ENCODE data around the gene FREM1. TPM values are rescaled to one million over a fixed set of nuclear protein-coding genes. Genes with fewer than 3 reads are reported as not detected.

Gene FREM1
- total and polyA plus RNA-seq, 2 of the 4 experiments (the other 2 are of a cell fraction), result under 0.01 TPM; not detected in 1

- no CpG with 5 or more reads among the region's 2 CpGs for WGBS, 2 experiments (ENCODE audit: extremely low coverage in 2 of 2, insufficient read length in 1 of 2)
- CTCF ChIA-PET, result no interaction called here
These were observed 179.7 kb downstream of the FREM1 start for GRCh38 chr9:14730461-14730898.

More at GRCh38 chr9:14730461-14730898, 179.7 kb downstream of the FREM1 start:
- H3K4me1 ChIP-seq (ENCODE audit: control insufficient read depth, insufficient read depth, low read length), result no peaks in the 10 kb centered on the region
- DNase-seq, result no peak
- no peak overlapping the region for H3K56ac ChIP-seq (ENCODE audit: extremely low read depth, insufficient read depth, low read length)
- H2AFZ ChIP-seq (replicated peaks; ENCODE audit: low read length, poor library complexity), result no peak overlapping the region
- in situ Hi-C loops (cut with MboI; ENCODE audit: low sequenced_read_pairs), result no loop called here
- no peak overlapping the region for H4K8ac ChIP-seq (ENCODE audit: low read depth in 2 of 2, low read length in 2 of 2)
- no peaks in the 10 kb centered on the region for H4K20me1 ChIP-seq (ENCODE audit: insufficient read depth, low read length)
- no peak overlapping the region for H2BK15ac ChIP-seq (ENCODE audit: low read depth, low read length)
- no peaks in the 10 kb centered on the region for H3K79me1 ChIP-seq (ENCODE audit: low read depth in 1 of 2, low read length in 2 of 2)
- H3K4ac ChIP-seq (ENCODE audit: low read depth, low read length), result no peak overlapping the region
- no peak overlapping the region for H3K4me3 ChIP-seq (ENCODE audit: insufficient read depth, low read depth, low read length)
- H3K36me3 ChIP-seq (ENCODE audit: control insufficient read depth, insufficient read depth, low read length), result no peaks in the 10 kb centered on the region
- H2BK20ac ChIP-seq (ENCODE audit: low read depth, low read length), result no peak overlapping the region
- H4K91ac ChIP-seq (ENCODE audit: insufficient read depth, low read depth, low read length), result no peak overlapping the region
- H3K27ac ChIP-seq (ENCODE audit: insufficient read depth, low read length), result no peak overlapping the region
- H3K27me3 ChIP-seq (ENCODE audit: control insufficient read depth, insufficient read depth, low read length), result no peaks in the 10 kb centered on the region
- H3K18ac ChIP-seq (ENCODE audit: low read depth, low read length), result no peak overlapping the region
- no peak overlapping the region for H2AK9ac ChIP-seq (replicated peaks; ENCODE audit: low read depth, low read length, poor library complexity)
- BruUV-seq (replicated peaks), result no TSS peak
- POLR2A ChIA-PET (ENCODE audit: unreplicated experiment), result no interaction called here
- H4K5ac ChIP-seq (ENCODE audit: low read depth, low read length), result no peak overlapping the region
- no peak overlapping the region for H3K4me2 ChIP-seq (ENCODE audit: low read depth, low read length)
- H2BK5ac ChIP-seq (ENCODE audit: low read depth, low read length, poor library complexity, severe bottlenecking), result no peak overlapping the region
- dilution Hi-C loops (cut with HindIII; ENCODE audit: low sequenced_read_pairs, unreplicated experiment), result no loop called here
- H2AK5ac ChIP-seq (ENCODE audit: low read depth, low read length), result no peak overlapping the region
- no peak overlapping the region for H3K23ac ChIP-seq (ENCODE audit: low read depth, low read length)
- intact Hi-C loops (cut with micrococcal nuclease), result no loop called here
- no peak overlapping the region for H2BK120ac ChIP-seq (ENCODE audit: low read depth, low read length)
- TF ChIP-seq CHD1 (IDR thresholded peaks at IDR 0.05; ENCODE audit: low read depth, low read length), result no peak
- no peak for TF ChIP-seq BHLHE40 (IDR thresholded peaks at IDR 0.05; ENCODE audit: low read depth, low read length)
- no peak for TF ChIP-seq NFE2L2 (IDR thresholded peaks at IDR 0.05; ENCODE audit: low read depth, low read length)
- no peak for TF ChIP-seq RFX5 (IDR thresholded peaks at IDR 0.05; ENCODE audit: low read depth, low read length)
- TF ChIP-seq MXI1 (IDR thresholded peaks at IDR 0.05; ENCODE audit: borderline replicate concordance, low read depth, low read length), result no peak
- TF ChIP-seq CTCF (conservative IDR thresholded peaks at IDR 0.05; ENCODE audit: low read depth, low read length), result no peak
- TF ChIP-seq SMC3 (IDR thresholded peaks at IDR 0.05; ENCODE audit: low read depth, low read length), result no peak
- TF ChIP-seq, protein P1, sequence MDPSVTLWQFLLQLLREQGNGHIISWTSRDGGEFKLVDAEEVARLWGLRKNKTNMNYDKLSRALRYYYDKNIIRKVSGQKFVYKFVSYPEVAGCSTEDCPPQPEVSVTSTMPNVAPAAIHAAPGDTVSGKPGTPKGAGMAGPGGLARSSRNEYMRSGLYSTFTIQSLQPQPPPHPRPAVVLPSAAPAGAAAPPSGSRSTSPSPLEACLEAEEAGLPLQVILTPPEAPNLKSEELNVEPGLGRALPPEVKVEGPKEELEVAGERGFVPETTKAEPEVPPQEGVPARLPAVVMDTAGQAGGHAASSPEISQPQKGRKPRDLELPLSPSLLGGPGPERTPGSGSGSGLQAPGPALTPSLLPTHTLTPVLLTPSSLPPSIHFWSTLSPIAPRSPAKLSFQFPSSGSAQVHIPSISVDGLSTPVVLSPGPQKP (IDR thresholded peaks at IDR 0.05; ENCODE audit: borderline replicate concordance, low read depth, low read length), result no peak
- TF ChIP-seq RCOR1 (IDR thresholded peaks at IDR 0.05; ENCODE audit: insufficient replicate concordance, low read length), result no peak
- TF ChIP-seq, protein P2, sequence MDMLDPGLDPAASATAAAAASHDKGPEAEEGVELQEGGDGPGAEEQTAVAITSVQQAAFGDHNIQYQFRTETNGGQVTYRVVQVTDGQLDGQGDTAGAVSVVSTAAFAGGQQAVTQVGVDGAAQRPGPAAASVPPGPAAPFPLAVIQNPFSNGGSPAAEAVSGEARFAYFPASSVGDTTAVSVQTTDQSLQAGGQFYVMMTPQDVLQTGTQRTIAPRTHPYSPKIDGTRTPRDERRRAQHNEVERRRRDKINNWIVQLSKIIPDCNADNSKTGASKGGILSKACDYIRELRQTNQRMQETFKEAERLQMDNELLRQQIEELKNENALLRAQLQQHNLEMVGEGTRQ (IDR thresholded peaks at IDR 0.05; ENCODE audit: low read depth, low read length), result no peak
- no peak for TF ChIP-seq MAZ (IDR thresholded peaks at IDR 0.05; ENCODE audit: borderline replicate concordance, low read depth, low read length)
- TF ChIP-seq FOS (IDR thresholded peaks at IDR 0.05; ENCODE audit: low read depth, low read length), result no peak
- no peak for TF ChIP-seq POLR2A (IDR thresholded peaks at IDR 0.05; ENCODE audit: low read depth, low read length)
- TF ChIP-seq MAFK (IDR thresholded peaks at IDR 0.05; ENCODE audit: low read depth, low read length), result no peak
- no peak overlapping the region for H3K9ac ChIP-seq (ENCODE audit: low read depth, low read length)
- no peak for ATAC-seq (ENCODE audit: low read depth)
- no peak overlapping the region for H3K14ac ChIP-seq (replicated peaks; ENCODE audit: low read depth, low read length)
- H3K9me3 ChIP-seq (ENCODE audit: control insufficient read depth, insufficient read depth, low read length), result no peaks in the 10 kb centered on the region
- no peaks in the 10 kb centered on the region for H3K9me1 ChIP-seq (ENCODE audit: insufficient read depth, low read length)

Data from IMR-90 (cell line).